Omental fat pad (tissue), 4 donors: ENCODE results near the gene MLYCD. TPM values are rescaled to one million over a fixed set of nuclear protein-coding genes. Genes with fewer than 3 reads are reported as not detected.

Experiments
- ATAC-seq: fragments of 150-250 bp; one replicate; pipeline ENCODE4 v1.9.1; 2016; ENCODE audit warnings: mild to moderate bottlenecking, moderate library complexity; ENCODE audit not compliant: low FRiP score
- DNase-seq: peaks from one replicate; pipeline ENCODE4 v3.0.0-alpha.2; 2019; ENCODE audit warnings: low spot score
- CTCF ChIP-seq, 3 donors: fragments of 450-650 bp; IDR thresholded peaks; one replicate each; pipeline ENCODE4 v1.5.1; 2016 to 2017; ENCODE audit warnings: antibody characterized with exemption in 3 of 3, mild to moderate bottlenecking in 3 of 3, moderate library complexity in 2 of 3
- total RNA-seq, 4 donors: library from RNA; depleted of rRNA; stranded (reverse); fragments of >200 nt; gene quantifications; one replicate each; pipeline ENCODE4 v1.1.0, GENCODE V29; 2016

The MLYCD gene
- total RNA-seq, 4 donors from 2014 or later: 8.4 to 17.8 (median 10.6) TPM

DNA sequence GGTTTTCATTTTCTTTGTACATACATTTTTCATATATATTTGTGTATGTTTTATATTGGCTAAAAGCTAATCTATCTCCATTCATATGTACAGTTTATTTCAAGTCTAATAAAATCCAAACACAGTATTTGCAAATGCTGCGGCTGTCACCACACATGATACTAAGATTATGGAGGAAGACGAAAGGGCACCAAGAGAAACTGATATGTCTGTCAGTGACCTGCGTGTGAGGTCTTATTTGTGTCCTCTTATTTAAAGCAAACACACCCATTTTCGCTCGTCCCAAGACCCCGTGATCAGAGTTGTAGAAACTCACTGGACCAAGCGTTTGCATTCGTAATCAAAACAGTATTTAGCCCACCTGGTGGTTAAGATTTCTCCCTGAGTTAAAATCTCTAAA lies 8.2 kb downstream of the MLYCD start:
- no peak for TF ChIP-seq CTCF (IDR thresholded peaks at IDR 0.05)
- no peak for ATAC-seq
- DNase-seq: no peak

DNA sequence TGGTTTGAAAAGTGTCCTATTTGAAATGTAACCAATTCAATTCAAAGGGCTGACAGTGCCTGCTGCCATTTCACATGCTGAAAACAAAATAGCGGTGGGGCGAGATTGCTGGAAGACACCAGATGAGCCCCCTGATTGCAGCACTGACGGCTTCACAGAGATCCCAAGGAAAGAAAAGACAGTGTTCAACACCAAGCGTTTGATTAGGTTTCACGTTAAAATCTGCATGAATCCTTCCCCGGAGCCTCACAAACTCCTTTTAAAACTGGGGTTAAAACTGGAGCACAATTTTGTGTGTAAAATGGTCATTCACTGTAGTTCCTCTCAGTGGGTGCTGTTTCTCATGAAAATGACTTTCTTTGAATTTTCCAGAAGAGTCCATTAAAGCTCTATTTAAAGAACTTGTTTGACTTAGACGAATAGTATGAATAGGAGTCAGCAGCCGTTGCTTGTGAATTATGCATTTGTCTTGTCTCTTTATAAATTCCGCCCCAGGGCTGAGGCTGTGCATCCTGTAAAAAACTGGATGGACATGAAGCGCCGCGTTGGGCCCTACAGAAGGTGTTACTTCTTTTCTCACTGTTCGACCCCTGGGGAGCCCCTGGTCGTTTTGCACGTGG lies 8.8 kb downstream of the MLYCD start:
- DNase-seq: no peak

DNA sequence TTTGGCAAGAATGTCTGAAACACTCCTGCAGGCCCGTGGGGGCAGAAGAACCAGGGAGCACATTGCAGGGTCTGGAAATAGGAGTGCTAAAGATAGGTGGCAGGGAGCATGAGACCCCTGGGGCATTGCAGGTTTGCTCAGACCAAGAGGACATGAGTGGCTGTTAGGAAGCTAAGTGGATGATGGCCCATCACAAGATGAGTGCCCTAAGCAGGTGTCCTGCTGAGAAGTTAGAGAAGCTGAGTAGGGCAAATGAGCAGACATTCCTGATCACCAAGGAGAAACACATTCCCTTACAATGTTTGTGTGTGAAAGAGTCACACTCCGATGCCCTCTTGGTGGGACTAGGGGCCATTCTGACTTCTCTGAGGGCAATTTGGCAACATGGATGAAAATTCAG lies 9.9 kb downstream of the MLYCD start:
- TF ChIP-seq CTCF (IDR thresholded peaks at IDR 0.05): no peak
- ATAC-seq: no peak
- DNase-seq: no peak

More for the DNA sequence above, 8.8 kb downstream of the MLYCD start:
- TF ChIP-seq CTCF (IDR thresholded peaks at IDR 0.05): no peak
- ATAC-seq: no peak

DNA sequence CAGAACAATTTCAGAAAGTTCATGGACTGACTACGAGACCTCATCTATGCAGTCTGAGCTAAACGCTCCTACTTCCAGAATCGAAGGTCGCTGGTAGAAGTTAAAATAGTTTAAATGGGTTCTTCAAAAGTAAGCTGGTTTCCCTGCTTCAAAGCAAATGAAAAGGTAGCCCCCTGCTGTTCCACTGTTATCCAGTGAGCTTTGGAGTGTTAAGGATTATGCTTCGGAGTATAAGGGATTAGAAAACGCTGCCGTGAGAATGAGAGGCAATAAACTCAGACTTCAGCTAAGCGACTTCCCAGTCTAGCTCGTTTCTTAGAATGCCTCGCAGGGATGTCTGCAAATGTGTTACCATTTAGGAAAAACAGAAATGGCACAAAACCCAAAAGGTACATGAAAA lies 12.4 kb downstream of the MLYCD start:
- DNase-seq (no peak), ATAC-seq (no peak)
- no peak for TF ChIP-seq CTCF (IDR thresholded peaks at IDR 0.05)

- no peak for DNase-seq
- no peak for TF ChIP-seq CTCF (IDR thresholded peaks at IDR 0.05)
- ATAC-seq: no peak
Measured at GRCh38 chr16:83912519-83913244, 13.8 kb downstream of the MLYCD start.

GRCh38 chr16:83913245-83913633 lies 14.3 kb downstream of the MLYCD start:
- TF ChIP-seq CTCF (IDR thresholded peaks at IDR 0.05): no peak
- no peak for ATAC-seq
- DNase-seq: no peak
